Measurements from ENCODE around the gene MRPL40. TPM values are rescaled to one million over a fixed set of nuclear protein-coding genes. Genes with fewer than 3 reads are reported as not detected.

Gene MRPL40
- total and polyA plus RNA-seq, 2 donors (not counting 3 experiments of a cell fraction or from before 2014, with no cell fraction given) = 17.5 to 27.4 TPM

GRCh38 chr22:19412923-19413322, 19.4 kb upstream of the MRPL40 start:
- Histone ChIP-seq H3K4me3 (replicated peaks in 1 of 3; ENCODE audit: insufficient read depth in 1 of 3, low read depth in 1 of 3, low read length in 3 of 3) (no peak overlapping the region), H3K36me3 (ENCODE audit: control insufficient read depth in 2 of 2, extremely low read depth in 1 of 2, insufficient read depth in 2 of 2, low read length in 2 of 2) (peaks cover 2 to 4% of the 10 kb centered on the region in 2 experiments), H3K4me2 (ENCODE audit: insufficient read depth, low read length) (no peak overlapping the region), H4K20me1 (replicated peaks; ENCODE audit: control insufficient read depth, extremely low read depth, insufficient read depth, low read length) (no peaks in the 10 kb centered on the region), H3K4me1 (ENCODE audit: control insufficient read depth, extremely low read depth, insufficient read depth, low read length) (no peaks in the 10 kb centered on the region), H3K9me1 (replicated peaks; ENCODE audit: control insufficient read depth, extremely low read depth, insufficient read depth, low read length) (no peaks in the 10 kb centered on the region), H3K27me3 (ENCODE audit: control insufficient read depth in 2 of 2, insufficient read depth in 2 of 2, low read length in 2 of 2) (no peaks in the 10 kb centered on the region), H3K79me2 (ENCODE audit: control insufficient read depth, insufficient read depth, low read length) (peaks cover 67% of the 10 kb centered on the region), H3K9ac (replicated peaks; ENCODE audit: extremely low read depth, insufficient read depth, low read length) (no peak overlapping the region), H3K27ac (ENCODE audit: insufficient read depth, low read depth, low read length) (no peak overlapping the region), H2AFZ (ENCODE audit: low read depth, low read length) (no peak overlapping the region), H3K9me3 (replicated peaks; ENCODE audit: control insufficient read depth, insufficient read depth, low read length) (no peaks in the 10 kb centered on the region)
- TF ChIP-seq MAX (IDR thresholded peaks at IDR 0.05; ENCODE audit: insufficient read depth, insufficient read length) (no peak), MYC (IDR thresholded peaks at IDR 0.05; ENCODE audit: low read depth, low read length) (no peak), POLR2AphosphoS5 (IDR thresholded peaks at IDR 0.05; ENCODE audit: insufficient read depth, low read depth, low read length) (no peak), FOS (IDR thresholded peaks at IDR 0.05; ENCODE audit: borderline replicate concordance, insufficient read depth, low read length) (no peak), JUN (IDR thresholded peaks at IDR 0.05; ENCODE audit: borderline replicate concordance, insufficient read depth, insufficient read length, low read depth) (no peak), EZH2 (IDR thresholded peaks at IDR 0.05; ENCODE audit: borderline replicate concordance, low read depth, low read length, severe bottlenecking) (no peak), GATA2 (IDR thresholded peaks at IDR 0.05; ENCODE audit: insufficient read depth, insufficient read length, low read depth, low read length) (no peak)
- FAIRE-seq = no peak
- ChIA-PET POLR2A (no interaction called here), CTCF (no interaction called here)
- dilution Hi-C loops (cut with MboI; ENCODE audit: extremely low pct_ligation_motif_present, low sequenced_read_pairs) = no loop called here
- no TSS peak for BruUV-seq (replicated peaks)
- no peak for DNase-seq (ENCODE audit: low read depth, low spot score)
- intact Hi-C loops (cut with micrococcal nuclease) = no loop called here

GRCh38 chr22:19419086-19419463, 13.3 kb upstream of the MRPL40 start:
- Histone ChIP-seq H3K4me1 (ENCODE audit: control insufficient read depth, extremely low read depth, insufficient read depth, low read length) (peaks cover 8% of the 10 kb centered on the region), H3K36me3 (ENCODE audit: control insufficient read depth in 2 of 2, extremely low read depth in 1 of 2, insufficient read depth in 2 of 2, low read length in 2 of 2) (no peaks in the 10 kb centered on the region), H3K4me2 (ENCODE audit: insufficient read depth, low read length) (no peak overlapping the region), H3K27me3 (ENCODE audit: control insufficient read depth in 2 of 2, insufficient read depth in 2 of 2, low read length in 2 of 2) (no peaks in the 10 kb centered on the region), H3K9me3 (replicated peaks; ENCODE audit: control insufficient read depth, insufficient read depth, low read length) (no peaks in the 10 kb centered on the region), H3K79me2 (ENCODE audit: control insufficient read depth, insufficient read depth, low read length) (peaks cover 92% of the 10 kb centered on the region), H3K27ac (ENCODE audit: insufficient read depth, low read depth, low read length) (no peak overlapping the region), H3K4me3 (replicated peaks in 1 of 3; ENCODE audit: insufficient read depth in 1 of 3, low read depth in 1 of 3, low read length in 3 of 3) (no peak overlapping the region), H2AFZ (ENCODE audit: low read depth, low read length) (no peak overlapping the region), H4K20me1 (replicated peaks; ENCODE audit: control insufficient read depth, extremely low read depth, insufficient read depth, low read length) (no peaks in the 10 kb centered on the region), H3K9me1 (replicated peaks; ENCODE audit: control insufficient read depth, extremely low read depth, insufficient read depth, low read length) (no peaks in the 10 kb centered on the region), H3K9ac (replicated peaks; ENCODE audit: extremely low read depth, insufficient read depth, low read length) (no peak overlapping the region)
- TF ChIP-seq JUN (IDR thresholded peaks at IDR 0.05; ENCODE audit: borderline replicate concordance, insufficient read depth, insufficient read length, low read depth) = no peak
- no peak for TF ChIP-seq EZH2 (IDR thresholded peaks at IDR 0.05; ENCODE audit: borderline replicate concordance, low read depth, low read length, severe bottlenecking)
- TF ChIP-seq MYC (IDR thresholded peaks at IDR 0.05; ENCODE audit: low read depth, low read length) = no peak
- TF ChIP-seq FOS (IDR thresholded peaks at IDR 0.05; ENCODE audit: borderline replicate concordance, insufficient read depth, low read length) = no peak
- no peak for TF ChIP-seq POLR2AphosphoS5 (IDR thresholded peaks at IDR 0.05; ENCODE audit: insufficient read depth, low read depth, low read length)
- TF ChIP-seq MAX (IDR thresholded peaks at IDR 0.05; ENCODE audit: insufficient read depth, insufficient read length) = no peak
- TF ChIP-seq POLR2A (IDR thresholded peaks at IDR 0.05; ENCODE audit: low read depth, low read length) = no peak
- TF ChIP-seq GATA2 (IDR thresholded peaks at IDR 0.05; ENCODE audit: insufficient read depth, insufficient read length, low read depth, low read length) = no peak
- TF ChIP-seq CTCF (IDR thresholded peaks at IDR 0.05; ENCODE audit: extremely low read depth in 1 of 2, insufficient read depth in 1 of 2, low read depth in 1 of 2, low read length in 2 of 2) = no peak
- CTCF ChIA-PET = no interaction called here
- no TSS peak for BruUV-seq (replicated peaks)
- no peak for DNase-seq (ENCODE audit: low read depth, low spot score)
- POLR2A ChIA-PET = no interaction called here
- intact Hi-C loops (cut with micrococcal nuclease) = no loop called here
- FAIRE-seq = no peak
- dilution Hi-C loops (cut with MboI; ENCODE audit: extremely low pct_ligation_motif_present, low sequenced_read_pairs) = no loop called here

Data from endothelial cell of umbilical vein (primary cell).